Sigmoid colon (tissue), 4 donors: ENCODE results near the gene CSNK1G2.

Experiments used
- CTCF ChIP-seq, 4 experiments: fragments of 450-650 bp in 3 of 4; fragments of 200-600 bp in 1 of 4; IDR thresholded peaks; one replicate each; pipeline ENCODE4 v1.5.1; 2016 to 2019; ENCODE audit warnings: antibody characterized with exemption in 4 of 4, mild to moderate bottlenecking in 3 of 4, moderate library complexity in 2 of 4
- EP300 ChIP-seq, 4 donors: sonication (generic); formaldehyde crosslinking; IDR thresholded peaks; one replicate each; pipeline ENCODE4 v1.6.1; 2017; ENCODE audit warnings: antibody characterized with exemption in 4 of 4
- POLR2A ChIP-seq, 2 donors: fragments of 450-650 bp; IDR thresholded peaks; one replicate each; pipeline ENCODE4 v1.6.1; 2016; ENCODE audit warnings: antibody characterized with exemption in 2 of 2, mild to moderate bottlenecking in 2 of 2, moderate library complexity in 2 of 2
- POLR2AphosphoS5 ChIP-seq, 4 donors: sonication (generic); formaldehyde crosslinking; IDR thresholded peaks; one replicate each; pipeline ENCODE4 v1.6.1; 2017; ENCODE audit warnings: antibody characterized with exemption in 4 of 4

DNA sequence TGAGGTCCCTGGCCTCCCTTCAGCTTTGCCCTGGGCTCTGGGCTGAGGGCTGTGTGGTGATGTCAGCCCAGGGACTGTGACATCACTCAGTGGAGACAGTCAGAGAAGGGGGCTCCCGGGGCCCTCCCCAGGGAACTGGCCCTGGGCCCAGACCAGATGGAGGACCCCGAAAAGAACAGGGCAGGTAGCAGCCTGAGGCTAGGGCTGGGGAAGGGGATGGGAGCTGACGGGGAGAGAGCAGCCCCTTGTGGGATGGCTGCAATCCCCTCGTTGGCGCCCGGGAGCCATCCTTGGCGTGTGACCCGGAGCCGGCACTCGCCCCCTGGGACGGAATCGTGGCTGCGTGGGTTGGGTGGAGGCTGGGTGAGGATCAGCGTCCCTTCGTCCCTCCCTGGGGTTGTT is 13.6 kb downstream of the CSNK1G2 start:
- TF ChIP-seq CTCF (IDR thresholded peaks at IDR 0.05), result no peak
- TF ChIP-seq POLR2A (IDR thresholded peaks at IDR 0.05), result no peak
- TF ChIP-seq POLR2AphosphoS5 (IDR thresholded peaks at IDR 0.05), result no peak
- TF ChIP-seq EP300 (IDR thresholded peaks at IDR 0.05), result no peak
